IPS DF 6.9 (cell line): ENCODE data around the gene TICRR.
A peak's percentile ranks its signal among the peaks of the same experiment; 100 is the strongest.

Experiments
- DNase-seq: peaks from one replicate; pipeline ENCODE4 v3.0.0-alpha.2; 2013; ENCODE audit warnings: low read depth, low spot score
- H3K27ac ChIP-seq: one replicate; pipeline ENCODE4 v1.5.1; 2013; ENCODE audit warnings: low read length, control low read depth
- H3K27me3 ChIP-seq: 2 replicates; pipeline ENCODE4 v1.6.1; 2013; ENCODE audit warnings: mild to moderate bottlenecking, low read length; ENCODE audit not compliant: control insufficient read depth, insufficient read depth
- H3K36me3 ChIP-seq: 2 replicates; pipeline ENCODE4 v1.6.1; 2013; ENCODE audit warnings: low read length; ENCODE audit not compliant: control insufficient read depth, insufficient read depth
- H3K4me1 ChIP-seq: 2 replicates; pipeline ENCODE4 v1.6.1; 2013; ENCODE audit warnings: low read length; ENCODE audit not compliant: control insufficient read depth, insufficient read depth
- H3K4me3 ChIP-seq: 2 replicates; pipeline ENCODE4 v1.5.1; 2013; ENCODE audit warnings: mild to moderate bottlenecking, low read length
- H3K9me3 ChIP-seq: 2 replicates; pipeline ENCODE4 v1.6.1; 2013; ENCODE audit warnings: low read length, inconsistent platforms; ENCODE audit not compliant: control insufficient read depth, insufficient read depth
- WGBS: extraction: QIAGEN DNeasy Blood & Tissue Kit; methylation state at CpG from one replicate; pipeline ENCODE4 v1.1.7; 2013; ENCODE audit warnings: mixed read lengths, missing lambda C conversion rate; ENCODE audit not compliant: insufficient read length, insufficient coverage; 5-methylcytosine and 5-hydroxymethylcytosine counted together

Gene TICRR, protein sequence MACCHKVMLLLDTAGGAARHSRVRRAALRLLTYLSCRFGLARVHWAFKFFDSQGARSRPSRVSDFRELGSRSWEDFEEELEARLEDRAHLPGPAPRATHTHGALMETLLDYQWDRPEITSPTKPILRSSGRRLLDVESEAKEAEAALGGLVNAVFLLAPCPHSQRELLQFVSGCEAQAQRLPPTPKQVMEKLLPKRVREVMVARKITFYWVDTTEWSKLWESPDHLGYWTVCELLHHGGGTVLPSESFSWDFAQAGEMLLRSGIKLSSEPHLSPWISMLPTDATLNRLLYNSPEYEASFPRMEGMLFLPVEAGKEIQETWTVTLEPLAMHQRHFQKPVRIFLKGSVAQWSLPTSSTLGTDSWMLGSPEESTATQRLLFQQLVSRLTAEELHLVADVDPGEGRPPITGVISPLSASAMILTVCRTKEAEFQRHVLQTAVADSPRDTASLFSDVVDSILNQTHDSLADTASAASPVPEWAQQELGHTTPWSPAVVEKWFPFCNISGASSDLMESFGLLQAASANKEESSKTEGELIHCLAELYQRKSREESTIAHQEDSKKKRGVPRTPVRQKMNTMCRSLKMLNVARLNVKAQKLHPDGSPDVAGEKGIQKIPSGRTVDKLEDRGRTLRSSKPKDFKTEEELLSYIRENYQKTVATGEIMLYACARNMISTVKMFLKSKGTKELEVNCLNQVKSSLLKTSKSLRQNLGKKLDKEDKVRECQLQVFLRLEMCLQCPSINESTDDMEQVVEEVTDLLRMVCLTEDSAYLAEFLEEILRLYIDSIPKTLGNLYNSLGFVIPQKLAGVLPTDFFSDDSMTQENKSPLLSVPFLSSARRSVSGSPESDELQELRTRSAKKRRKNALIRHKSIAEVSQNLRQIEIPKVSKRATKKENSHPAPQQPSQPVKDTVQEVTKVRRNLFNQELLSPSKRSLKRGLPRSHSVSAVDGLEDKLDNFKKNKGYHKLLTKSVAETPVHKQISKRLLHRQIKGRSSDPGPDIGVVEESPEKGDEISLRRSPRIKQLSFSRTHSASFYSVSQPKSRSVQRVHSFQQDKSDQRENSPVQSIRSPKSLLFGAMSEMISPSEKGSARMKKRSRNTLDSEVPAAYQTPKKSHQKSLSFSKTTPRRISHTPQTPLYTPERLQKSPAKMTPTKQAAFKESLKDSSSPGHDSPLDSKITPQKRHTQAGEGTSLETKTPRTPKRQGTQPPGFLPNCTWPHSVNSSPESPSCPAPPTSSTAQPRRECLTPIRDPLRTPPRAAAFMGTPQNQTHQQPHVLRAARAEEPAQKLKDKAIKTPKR (N-terminal part only)

GRCh38 chr15:89575146-89575655, at the start of gene TICRR:
Gene TICRR, plus strand, starts transcription at chr15:89575469. Its CDS starts 118 bp downstream, at chr15:89575587.
- no peaks in the 10 kb centered on the region for H3K9me3 ChIP-seq
- WGBS, result no CpG with 5 or more reads among the region's 37 CpGs

DNA sequence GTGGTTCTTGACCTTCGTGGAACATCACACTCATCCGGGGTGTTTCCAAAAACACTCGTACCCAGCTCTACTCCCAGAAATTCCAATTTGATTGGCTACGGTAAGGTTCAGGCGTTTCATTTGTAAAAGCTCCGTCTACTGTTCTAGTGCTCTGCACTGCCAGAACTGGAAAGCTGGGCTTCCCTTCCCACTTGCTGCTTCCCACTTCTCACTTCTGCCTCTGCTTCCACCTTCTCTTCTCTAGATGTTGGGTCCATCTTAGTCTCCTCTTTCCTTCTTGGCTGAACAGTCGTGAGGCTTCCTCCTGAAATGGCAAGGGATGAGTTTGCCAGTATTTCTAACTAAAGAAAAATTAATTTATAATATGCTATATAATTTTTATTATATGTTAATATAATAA, 49.1 kb upstream of the TICRR start:
- H3K4me3 ChIP-seq, result no peak overlapping the region
- H3K27ac ChIP-seq, result no peak overlapping the region
- H3K4me1 ChIP-seq, result no peaks in the 10 kb centered on the region
- H3K9me3 ChIP-seq, result no peaks in the 10 kb centered on the region
- H3K36me3 ChIP-seq, result no peaks in the 10 kb centered on the region
- WGBS, result no CpG with 5 or more reads among the region's 7 CpGs
- no peak for DNase-seq
- H3K27me3 ChIP-seq, result no peaks in the 10 kb centered on the region

More at GRCh38 chr15:89575146-89575655, at the start of gene TICRR:
- no peak within 1 kb of the TSS for H3K27ac ChIP-seq
- peak; percentile 98 for DNase-seq
- no peaks in the 10 kb centered on the region; the same call in 1 of the 2 replicates for H3K36me3 ChIP-seq
- H3K4me3 ChIP-seq, result peak within 1 kb of the TSS; percentile 60
- no peaks in the 10 kb centered on the region for H3K4me1 ChIP-seq
- H3K27me3 ChIP-seq, result no peaks in the 10 kb centered on the region

DNA sequence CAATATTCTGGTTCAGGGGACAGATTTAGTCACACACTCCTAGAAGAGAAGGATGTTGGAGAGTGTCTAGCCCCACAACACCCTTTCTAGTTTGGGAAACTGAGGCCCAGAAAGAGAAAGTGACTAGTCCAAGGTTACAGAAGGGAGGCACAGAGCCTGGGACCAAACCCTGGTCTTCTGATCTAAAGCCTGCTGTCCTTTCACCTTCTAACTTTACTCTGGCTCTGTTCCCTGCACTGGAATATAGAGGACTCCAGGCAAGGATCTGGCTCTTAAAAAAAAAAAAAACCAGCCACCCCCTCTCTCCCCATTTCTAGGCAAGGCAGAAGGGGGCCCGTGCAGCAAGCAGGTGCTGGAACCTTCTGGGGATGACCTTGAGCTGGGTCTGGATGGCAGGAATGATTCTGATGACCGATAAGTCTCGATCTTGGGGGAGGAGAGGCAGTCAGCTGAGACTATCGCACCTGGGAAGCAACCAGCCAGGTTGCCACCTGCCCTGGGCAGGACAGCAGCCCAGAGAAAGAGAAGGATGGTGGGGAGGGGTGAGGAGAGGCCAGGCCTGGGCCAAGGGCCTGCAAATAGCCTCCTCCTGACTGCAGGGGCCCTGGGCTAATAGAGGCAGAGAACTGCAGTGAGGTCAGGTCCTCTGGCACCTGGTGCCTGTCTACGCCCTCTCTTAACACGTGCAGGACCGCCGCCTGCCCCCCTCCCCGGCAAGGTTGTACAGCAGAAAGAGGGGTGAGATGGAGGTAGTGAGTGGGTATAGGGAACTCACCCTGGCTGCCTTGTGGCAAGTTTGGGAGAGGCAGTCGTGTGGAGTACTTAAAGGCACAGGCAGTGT, 48.4 kb upstream of the TICRR start:
- WGBS, result no CpG with 5 or more reads among the region's 10 CpGs
- Histone ChIP-seq H3K9me3 (no peaks in the 10 kb centered on the region), H3K27me3 (no peaks in the 10 kb centered on the region), H3K36me3 (no peaks in the 10 kb centered on the region), H3K4me1 (no peaks in the 10 kb centered on the region), H3K27ac (no peak overlapping the region), H3K4me3 (no peak overlapping the region)
- DNase-seq, result no peak

DNA sequence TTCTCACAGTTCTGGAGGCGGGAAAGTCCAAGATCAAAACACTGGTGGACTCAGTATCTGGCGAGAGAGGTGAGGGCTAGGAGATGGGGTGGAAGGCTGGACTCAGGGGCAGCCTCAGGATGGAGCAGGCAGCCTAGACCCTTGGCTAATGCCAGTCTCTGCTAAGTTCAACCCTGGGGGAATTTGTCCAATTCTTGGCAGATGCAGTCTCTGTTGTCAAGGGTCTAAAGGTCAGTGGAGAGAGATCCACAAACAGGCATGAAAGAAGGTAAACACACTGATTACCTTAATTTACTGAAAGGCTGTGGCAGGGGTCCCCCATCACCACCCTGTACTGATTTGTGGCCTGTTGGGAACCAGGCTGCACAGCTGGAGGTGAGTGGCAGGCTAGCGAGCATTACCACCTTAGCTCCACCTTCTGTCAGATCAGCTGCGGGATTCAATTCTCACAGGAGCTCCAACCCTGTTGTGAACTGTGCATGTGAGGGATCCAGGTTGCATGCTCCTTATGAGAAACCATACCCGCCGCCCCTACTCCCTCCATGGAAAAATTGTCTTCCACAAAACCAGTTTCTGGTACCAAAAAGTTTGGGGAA, 46.4 kb upstream of the TICRR start:
- Histone ChIP-seq H3K36me3 (no peaks in the 10 kb centered on the region), H3K9me3 (no peaks in the 10 kb centered on the region), H3K27me3 (no peaks in the 10 kb centered on the region), H3K27ac (no peak overlapping the region), H3K4me1 (0 out of 2 replicates have a peak, but pooled peaks cover 2% of the 10 kb centered on the region), H3K4me3 (no peak overlapping the region)
- WGBS, result no CpG with 5 or more reads among the region's 6 CpGs
- DNase-seq, result no peak

DNA sequence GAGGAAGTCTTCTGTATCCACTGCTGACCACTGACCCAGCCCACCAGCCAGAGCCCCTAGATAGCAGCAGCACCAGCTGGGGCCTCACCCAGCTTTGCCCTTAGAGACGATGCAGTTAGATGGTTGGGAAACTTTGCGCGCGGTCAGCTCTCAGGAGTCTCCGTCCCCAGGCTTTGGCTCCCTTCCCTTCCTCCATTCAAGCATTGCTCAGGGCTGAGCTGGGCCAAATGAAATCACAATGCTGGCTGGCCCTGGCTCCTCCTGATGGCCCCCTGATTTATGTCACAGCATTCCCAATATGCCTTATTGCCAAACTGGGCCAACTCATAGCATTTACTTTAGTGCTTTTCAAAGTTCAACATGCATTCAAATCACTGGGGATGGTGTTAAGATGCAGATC, 44.3 kb upstream of the TICRR start:
- H3K27me3 ChIP-seq, result no peaks in the 10 kb centered on the region
- WGBS, result no CpG with 5 or more reads among the region's 5 CpGs
- 0 out of 2 replicates have a peak, but pooled peaks cover 2% of the 10 kb centered on the region for H3K4me1 ChIP-seq
- no peak overlapping the region for H3K4me3 ChIP-seq
- no peaks in the 10 kb centered on the region for H3K36me3 ChIP-seq
- no peaks in the 10 kb centered on the region for H3K9me3 ChIP-seq
- no peak overlapping the region for H3K27ac ChIP-seq
- no peak for DNase-seq

GRCh38 chr15:89531796-89532537, 43.3 kb upstream of the TICRR start:
- H3K27me3 ChIP-seq, result no peaks in the 10 kb centered on the region
- no peak for DNase-seq
- no peak overlapping the region for H3K4me3 ChIP-seq
- no peaks in the 10 kb centered on the region for H3K9me3 ChIP-seq
- no CpG with 5 or more reads among the region's 6 CpGs for WGBS
- no peaks in the 10 kb centered on the region for H3K36me3 ChIP-seq
- H3K27ac ChIP-seq, result no peak overlapping the region
- H3K4me1 ChIP-seq, result 0 out of 2 replicates have a peak, but pooled peaks cover 2% of the 10 kb centered on the region

DNA sequence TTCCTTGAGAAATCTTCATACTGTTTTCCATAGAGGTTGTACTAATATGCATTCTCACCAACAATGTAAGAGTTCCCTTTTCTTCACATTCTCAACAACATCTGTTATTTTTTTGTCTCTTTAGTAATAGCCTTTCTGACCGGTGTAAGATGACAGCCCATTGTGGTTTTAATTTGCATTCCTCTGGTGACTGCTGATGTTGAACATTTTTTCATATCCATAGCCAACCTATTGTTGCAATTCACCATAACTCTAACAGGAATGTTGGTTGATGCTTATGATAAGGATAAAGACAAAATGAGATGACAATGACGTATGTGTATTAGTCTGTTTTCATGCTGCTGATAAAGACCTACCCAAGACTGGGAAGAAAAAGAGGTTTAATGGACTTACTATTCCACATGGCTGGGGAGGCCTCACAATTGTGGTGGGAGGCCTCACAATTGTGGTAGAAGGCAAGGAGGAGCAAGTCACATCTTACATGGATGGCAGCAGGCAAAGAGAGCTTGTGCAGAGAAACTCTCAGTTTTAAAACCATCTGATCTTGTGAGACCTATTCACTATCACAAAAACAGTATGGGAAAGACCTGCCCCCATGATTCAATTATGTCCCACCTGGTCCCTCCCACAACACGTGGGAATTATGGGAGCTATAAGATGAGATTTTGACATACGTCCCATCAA, 41.3 kb upstream of the TICRR start:
- 0 out of 2 replicates have a peak, but pooled peaks cover 2% of the 10 kb centered on the region for H3K4me1 ChIP-seq
- H3K4me3 ChIP-seq, result no peak overlapping the region
- DNase-seq, result no peak
- WGBS, result no CpG with 5 or more reads among the region's 4 CpGs
- H3K9me3 ChIP-seq, result no peaks in the 10 kb centered on the region
- H3K36me3 ChIP-seq, result no peaks in the 10 kb centered on the region
- H3K27me3 ChIP-seq, result no peaks in the 10 kb centered on the region
- no peak overlapping the region for H3K27ac ChIP-seq

DNA sequence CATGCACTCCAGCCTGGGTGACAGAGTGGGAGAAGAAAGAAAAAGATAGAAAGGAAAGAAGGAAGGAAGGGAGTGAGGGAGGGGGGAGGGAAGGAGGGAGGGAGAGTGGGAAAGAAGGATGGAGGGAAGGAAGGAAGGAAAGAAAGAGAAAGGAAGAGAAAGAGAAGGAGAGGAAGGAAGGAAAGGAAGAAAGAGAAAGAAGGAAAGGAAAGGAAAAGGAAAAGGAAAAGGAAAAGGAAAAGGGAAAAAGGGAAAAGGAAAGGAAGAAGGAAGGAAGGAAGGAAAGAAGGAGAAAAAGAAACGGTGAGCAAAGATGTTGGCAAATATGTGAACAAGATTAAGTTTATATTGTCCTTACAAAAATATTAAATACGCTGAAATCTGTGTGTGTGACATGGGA, 36.2 kb upstream of the TICRR start:
- H3K4me1 ChIP-seq, result no peaks in the 10 kb centered on the region
- no peak for DNase-seq
- H3K27ac ChIP-seq, result no peak overlapping the region
- H3K9me3 ChIP-seq, result no peaks in the 10 kb centered on the region
- no peak overlapping the region for H3K4me3 ChIP-seq
- WGBS, result no CpG with 5 or more reads among the region's 2 CpGs
- no peaks in the 10 kb centered on the region for H3K27me3 ChIP-seq
- no peaks in the 10 kb centered on the region for H3K36me3 ChIP-seq
